HCT116 (cell line): ENCODE data around the gene EXOSC10. TPM values are rescaled to one million over a fixed set of nuclear protein-coding genes. Genes with fewer than 3 reads are reported as not detected.

Source experiments
- ATAC-seq: fragments of 200-7000 bp; cut with Tn5 transposase; 2 replicates; pipeline ENCODE4 v1.9.1; 2020; ENCODE audit warnings: mild to moderate bottlenecking, moderate library complexity
- BruUV-seq: library from RNA; stranded (reverse); fragments of 400-500 nt; replicated peaks from 2 replicates; lab custom pipeline; 2021; lab: Mats Ljungman, UMichigan
- CTCF ChIA-PET: fragments of 300-600 bp; sonication (Branson Sonifier 250); formaldehyde crosslinking; loops from one replicate; lab custom pipeline; 2021; ENCODE audit warnings: antibody characterized with exemption; lab: Charles Lee
- POLR2A ChIA-PET: fragments of 300-600, 350-600 bp; sonication (Branson Sonifier 250); formaldehyde crosslinking; loops from one replicate; lab custom pipeline; 2021; ENCODE audit warnings: antibody characterized with exemption; lab: Charles Lee
- RAD21 ChIA-PET, 2 experiments: fragments of 300-600 bp; sonication (Branson Sonifier 250); formaldehyde crosslinking; loops; one replicate each; lab custom pipeline; 2023; ENCODE audit warnings: low total read pairs in 2 of 2; ENCODE audit not compliant: uncharacterized antibody in 2 of 2, unreplicated experiment in 2 of 2, low non-redundant PET in 1 of 2; lab: Charles Lee
- DNase-seq: peaks from one replicate; pipeline ENCODE4 v3.0.0-alpha.2; 2010; ENCODE audit warnings: low read depth, low spot score
- H2AFZ ChIP-seq: fragments of 200-600 bp; shearing (Covaris generic), sonication (generic); 2 replicates; pipeline ENCODE4 v1.6.1; 2017; ENCODE audit warnings: low read depth, mixed run types, mixed read lengths, antibody characterized with exemption, low read length; ENCODE audit not compliant: poor library complexity, severe bottlenecking
- H3K27ac ChIP-seq: 2 replicates; pipeline ENCODE4 v1.5.1; 2012; ENCODE audit warnings: low read depth, low read length
- H3K27me3 ChIP-seq: fragments of 200-600 bp; sonication (generic); 2 replicates; pipeline ENCODE4 v1.6.1; 2016; ENCODE audit warnings: mixed run types, low read length, mixed read lengths; ENCODE audit not compliant: insufficient read depth
- H3K36me3 ChIP-seq, 2 experiments: fragments of 200-500 bp in 1 of 2; fragments of 200-600 bp in 1 of 2; sonication (Bioruptor generic) in 1 of 2; sonication (generic) in 1 of 2; 2 replicates each; pipeline versions ENCODE4 v1.5.1 to v1.6.1; 2014 to 2016; ENCODE audit warnings: low read length in 2 of 2, inconsistent platforms in 1 of 2, mixed read lengths in 1 of 2, mixed run types in 1 of 2; ENCODE audit not compliant: insufficient read depth in 2 of 2, control insufficient read depth in 1 of 2
- H3K4me1 ChIP-seq, 2 experiments: fragments of 200-600 bp in 1 of 2; sonication (generic) in 1 of 2; 2 replicates each; pipeline versions ENCODE4 v1.5.1 to v1.6.1; 2012 to 2017; ENCODE audit warnings: low read length in 2 of 2, inconsistent platforms in 1 of 2, mild to moderate bottlenecking in 1 of 2, mixed read lengths in 1 of 2, mixed run types in 1 of 2, moderate library complexity in 1 of 2; ENCODE audit not compliant: insufficient read depth in 2 of 2, control insufficient read depth in 1 of 2
- H3K4me2 ChIP-seq: fragments of 200-600 bp; sonication (generic); 2 replicates; pipeline ENCODE4 v1.6.1; 2017; ENCODE audit warnings: mixed run types, low read length, mixed read lengths
- H3K4me3 ChIP-seq, 2 experiments: fragments of 200-600 bp in 1 of 2; sonication (generic) in 1 of 2; replicated peaks in 1 of 2; 2 replicates each; pipeline ENCODE4 v1.5.1; 2011 to 2016; ENCODE audit warnings: low read length in 2 of 2, control low read depth in 1 of 2, low read depth in 1 of 2, mild to moderate bottlenecking in 1 of 2, mixed read lengths in 1 of 2, mixed run types in 1 of 2
- H3K79me2 ChIP-seq: fragments of 200-600 bp; sonication (generic); 2 replicates; pipeline ENCODE4 v1.6.1; 2017; ENCODE audit warnings: mild to moderate bottlenecking, mixed run types, low read length, moderate library complexity, mixed read lengths; ENCODE audit not compliant: insufficient read depth
- H3K9ac ChIP-seq: fragments of 200-600 bp; sonication (generic); 2 replicates; pipeline ENCODE4 v1.6.1; 2016; ENCODE audit warnings: low read length, mixed read lengths
- H3K9me2 ChIP-seq: fragments of 200-600 bp; sonication (generic), shearing (Covaris generic); 2 replicates; pipeline ENCODE4 v1.6.1; 2017; ENCODE audit warnings: mixed run types, mild to moderate bottlenecking, moderate library complexity; ENCODE audit not compliant: insufficient read depth
- H3K9me3 ChIP-seq, 2 experiments: fragments of 200-500 bp in 1 of 2; fragments of 200-600 bp in 1 of 2; sonication (Bioruptor generic) in 1 of 2; sonication (generic) in 1 of 2; 2 replicates each; pipeline ENCODE4 v1.6.1; 2014 to 2017; ENCODE audit warnings: low read length in 2 of 2, mixed read lengths in 2 of 2, inconsistent platforms in 1 of 2, low read depth in 1 of 2, mild to moderate bottlenecking in 1 of 2, mixed run types in 1 of 2, moderate library complexity in 1 of 2; ENCODE audit not compliant: control insufficient read depth in 1 of 2, insufficient read depth in 1 of 2
- H4K20me1 ChIP-seq: fragments of 200-600 bp; sonication (generic), shearing (Covaris generic); 2 replicates; pipeline ENCODE4 v1.6.1; 2017; ENCODE audit warnings: mixed run types, mild to moderate bottlenecking, moderate library complexity; ENCODE audit not compliant: insufficient read depth
- EZH2 ChIP-seq: fragments of 200-600 bp; sonication (generic); IDR thresholded peaks from 2 replicates; pipeline ENCODE4 v1.6.1; 2017; ENCODE audit warnings: antibody characterized with exemption, mixed run types
- MAX ChIP-seq: IDR thresholded peaks from 2 replicates; pipeline ENCODE4 v1.6.1; 2012
- POLR2A ChIP-seq: IDR thresholded peaks from 2 replicates; pipeline ENCODE4 v1.7.0; 2011; ENCODE audit warnings: borderline replicate concordance; ENCODE audit not compliant: insufficient read depth, insufficient read length; ENCODE audit errors: extremely low read depth
- ZFX ChIP-seq: fragments of 450-650 bp; IDR thresholded peaks from 2 replicates; pipeline ENCODE4 v1.6.1; 2017
- intact Hi-C: fragments of 100-400 bp; cut with micrococcal nuclease; formaldehyde crosslinking; loops from 2 replicates; pipeline ENCODE4 v1.10.0; 2022
- total RNA-seq: library from RNA; stranded (reverse); gene quantifications from one replicate; pipeline ENCODE4 v1.2.1, GENCODE V29; 2021; ENCODE audit not compliant: unreplicated experiment
- TF ChIP-seq, protein P1 (sequence below), 3 experiments: fragments of 200-600 bp in 1 of 3; sonication (generic) in 1 of 3; IDR thresholded peaks in 2 of 3; conservative IDR thresholded peaks in 1 of 3; 2 replicates each; pipeline ENCODE4 v1.5.1; 2012 to 2017; ENCODE audit warnings: low read depth in 2 of 3, low read length in 2 of 3, antibody characterized with exemption in 1 of 3, borderline replicate concordance in 1 of 3, control low read depth in 1 of 3, mild to moderate bottlenecking in 1 of 3, mixed read lengths in 1 of 3, mixed run types in 1 of 3, moderate library complexity in 1 of 3; ENCODE audit not compliant: insufficient read depth in 1 of 3
- TF ChIP-seq, protein P2 (sequence below): IDR thresholded peaks from 2 replicates; pipeline ENCODE4 v1.6.1; 2011; ENCODE audit warnings: mild to moderate bottlenecking, low read length, moderate library complexity; ENCODE audit not compliant: insufficient replicate concordance; ENCODE audit errors: extremely low read depth

The EXOSC10 gene
- total RNA-seq, 1 experiment from 2014 or later = 80.7 TPM

GRCh38 chr1:11044086-11044848 lies 55.4 kb downstream of the EXOSC10 start:
- no peaks in the 10 kb centered on the region for H3K9me2 ChIP-seq
- no peaks in the 10 kb centered on the region for H3K79me2 ChIP-seq
- no peaks in the 10 kb centered on the region for H4K20me1 ChIP-seq
- H3K9ac ChIP-seq = no peak overlapping the region
- RAD21 ChIA-PET = interaction anchor here in 1 of 2 experiments (0.6 kb wide), 1 partner anchor 847 kb away, joined by 3 read pairs; no protein-coding TSS in a partner anchor
- POLR2A ChIA-PET = no interaction called here
- H3K9me3 ChIP-seq = no peaks in the 10 kb centered on the region
- H3K4me2 ChIP-seq = no peak overlapping the region
- no peaks in the 10 kb centered on the region for H3K27me3 ChIP-seq
- no peak overlapping the region for H3K4me3 ChIP-seq
- CTCF ChIA-PET = no interaction called here
- no TSS peak for BruUV-seq
- H3K36me3 ChIP-seq = no peaks in the 10 kb centered on the region
- intact Hi-C loops = no loop called here
- no peak overlapping the region for H2AFZ ChIP-seq
- TF ChIP-seq EZH2 (no peak), POLR2A (no peak)
- TF ChIP-seq, protein P1, sequence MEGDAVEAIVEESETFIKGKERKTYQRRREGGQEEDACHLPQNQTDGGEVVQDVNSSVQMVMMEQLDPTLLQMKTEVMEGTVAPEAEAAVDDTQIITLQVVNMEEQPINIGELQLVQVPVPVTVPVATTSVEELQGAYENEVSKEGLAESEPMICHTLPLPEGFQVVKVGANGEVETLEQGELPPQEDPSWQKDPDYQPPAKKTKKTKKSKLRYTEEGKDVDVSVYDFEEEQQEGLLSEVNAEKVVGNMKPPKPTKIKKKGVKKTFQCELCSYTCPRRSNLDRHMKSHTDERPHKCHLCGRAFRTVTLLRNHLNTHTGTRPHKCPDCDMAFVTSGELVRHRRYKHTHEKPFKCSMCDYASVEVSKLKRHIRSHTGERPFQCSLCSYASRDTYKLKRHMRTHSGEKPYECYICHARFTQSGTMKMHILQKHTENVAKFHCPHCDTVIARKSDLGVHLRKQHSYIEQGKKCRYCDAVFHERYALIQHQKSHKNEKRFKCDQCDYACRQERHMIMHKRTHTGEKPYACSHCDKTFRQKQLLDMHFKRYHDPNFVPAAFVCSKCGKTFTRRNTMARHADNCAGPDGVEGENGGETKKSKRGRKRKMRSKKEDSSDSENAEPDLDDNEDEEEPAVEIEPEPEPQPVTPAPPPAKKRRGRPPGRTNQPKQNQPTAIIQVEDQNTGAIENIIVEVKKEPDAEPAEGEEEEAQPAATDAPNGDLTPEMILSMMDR (IDR thresholded peaks at IDR 0.05 in 2 of 3, conservative IDR thresholded peaks at IDR 0.05 in 1 of 3; ENCODE audit: borderline replicate concordance in 1 of 3, insufficient read depth in 1 of 3, low read depth in 2 of 3, low read length in 2 of 3) = no peak
- no peak for ATAC-seq
- no peak for DNase-seq
- no peaks in the 10 kb centered on the region for H3K4me1 ChIP-seq
- H3K27ac ChIP-seq = no peak overlapping the region

GRCh38 chr1:11042995-11043874 lies 56.4 kb downstream of the EXOSC10 start:
- RAD21 ChIA-PET = interaction anchor here in 1 of 2 experiments (0.6 kb wide), 1 partner anchor 848 kb away, joined by 3 read pairs; no protein-coding TSS in a partner anchor
- no TSS peak for BruUV-seq
- POLR2A ChIA-PET = no interaction called here

More at GRCh38 chr1:11042995-11043874, 56.4 kb downstream of the EXOSC10 start:
- no peak overlapping the region for H3K9ac ChIP-seq
- no peaks in the 10 kb centered on the region for H3K36me3 ChIP-seq
- H3K4me1 ChIP-seq = no peaks in the 10 kb centered on the region
- no peaks in the 10 kb centered on the region for H3K79me2 ChIP-seq
- no peak for DNase-seq
- H2AFZ ChIP-seq = no peak overlapping the region
- no peak overlapping the region for H3K4me2 ChIP-seq
- H3K9me3 ChIP-seq = no peaks in the 10 kb centered on the region
- H3K4me3 ChIP-seq = no peak overlapping the region
- intact Hi-C loops = no loop called here
- TF ChIP-seq MAX (no peak), ZFX (no peak)
- TF ChIP-seq, protein P1 (IDR thresholded peaks at IDR 0.05 in 2 of 3, conservative IDR thresholded peaks at IDR 0.05 in 1 of 3; ENCODE audit: borderline replicate concordance in 1 of 3, insufficient read depth in 1 of 3, low read depth in 2 of 3, low read length in 2 of 3) = no peak
- TF ChIP-seq, protein P2, sequence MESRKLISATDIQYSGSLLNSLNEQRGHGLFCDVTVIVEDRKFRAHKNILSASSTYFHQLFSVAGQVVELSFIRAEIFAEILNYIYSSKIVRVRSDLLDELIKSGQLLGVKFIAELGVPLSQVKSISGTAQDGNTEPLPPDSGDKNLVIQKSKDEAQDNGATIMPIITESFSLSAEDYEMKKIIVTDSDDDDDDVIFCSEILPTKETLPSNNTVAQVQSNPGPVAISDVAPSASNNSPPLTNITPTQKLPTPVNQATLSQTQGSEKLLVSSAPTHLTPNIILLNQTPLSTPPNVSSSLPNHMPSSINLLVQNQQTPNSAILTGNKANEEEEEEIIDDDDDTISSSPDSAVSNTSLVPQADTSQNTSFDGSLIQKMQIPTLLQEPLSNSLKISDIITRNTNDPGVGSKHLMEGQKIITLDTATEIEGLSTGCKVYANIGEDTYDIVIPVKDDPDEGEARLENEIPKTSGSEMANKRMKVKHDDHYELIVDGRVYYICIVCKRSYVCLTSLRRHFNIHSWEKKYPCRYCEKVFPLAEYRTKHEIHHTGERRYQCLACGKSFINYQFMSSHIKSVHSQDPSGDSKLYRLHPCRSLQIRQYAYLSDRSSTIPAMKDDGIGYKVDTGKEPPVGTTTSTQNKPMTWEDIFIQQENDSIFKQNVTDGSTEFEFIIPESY = no peak
- H3K9me2 ChIP-seq = no peaks in the 10 kb centered on the region
- no peaks in the 10 kb centered on the region for H4K20me1 ChIP-seq
- no peak for ATAC-seq
- CTCF ChIA-PET = no interaction called here
- no peak overlapping the region for H3K27ac ChIP-seq
- no peaks in the 10 kb centered on the region for H3K27me3 ChIP-seq
